GM18517 (cell line): ENCODE measurements around the gene FAM168A.

ENCODE experiments used
- ATAC-seq: cut with Tn5 transposase; IDR thresholded peaks from one replicate; pipeline ENCODE4 v1.9.1; 2021; ENCODE audit warnings: mild to moderate bottlenecking, moderate library complexity; ENCODE audit not compliant: unreplicated experiment

FAM168A gene

GRCh38 chr11:73355109-73355508, 242.8 kb downstream of the FAM168A start:
- no peak for ATAC-seq

DNA sequence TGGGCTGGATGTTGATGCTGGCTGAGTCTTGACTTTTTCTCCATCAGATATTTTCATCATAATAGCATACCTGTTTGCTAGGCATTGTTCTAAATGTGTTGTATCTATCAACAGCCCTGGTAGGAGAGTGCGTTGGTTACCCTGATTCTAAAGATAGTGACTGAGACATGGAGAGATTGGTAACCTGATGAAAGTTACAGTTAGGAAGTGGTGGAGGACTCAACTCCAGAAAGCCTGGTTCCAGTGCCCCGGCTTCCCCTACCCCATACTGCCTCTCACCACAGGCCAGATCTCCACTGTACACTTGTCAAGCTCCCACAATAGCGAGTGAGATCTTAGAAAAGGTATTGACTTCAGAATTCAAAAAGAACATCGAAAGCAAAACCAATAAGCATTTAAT, 244.5 kb downstream of the FAM168A start:
- ATAC-seq: no peak

DNA sequence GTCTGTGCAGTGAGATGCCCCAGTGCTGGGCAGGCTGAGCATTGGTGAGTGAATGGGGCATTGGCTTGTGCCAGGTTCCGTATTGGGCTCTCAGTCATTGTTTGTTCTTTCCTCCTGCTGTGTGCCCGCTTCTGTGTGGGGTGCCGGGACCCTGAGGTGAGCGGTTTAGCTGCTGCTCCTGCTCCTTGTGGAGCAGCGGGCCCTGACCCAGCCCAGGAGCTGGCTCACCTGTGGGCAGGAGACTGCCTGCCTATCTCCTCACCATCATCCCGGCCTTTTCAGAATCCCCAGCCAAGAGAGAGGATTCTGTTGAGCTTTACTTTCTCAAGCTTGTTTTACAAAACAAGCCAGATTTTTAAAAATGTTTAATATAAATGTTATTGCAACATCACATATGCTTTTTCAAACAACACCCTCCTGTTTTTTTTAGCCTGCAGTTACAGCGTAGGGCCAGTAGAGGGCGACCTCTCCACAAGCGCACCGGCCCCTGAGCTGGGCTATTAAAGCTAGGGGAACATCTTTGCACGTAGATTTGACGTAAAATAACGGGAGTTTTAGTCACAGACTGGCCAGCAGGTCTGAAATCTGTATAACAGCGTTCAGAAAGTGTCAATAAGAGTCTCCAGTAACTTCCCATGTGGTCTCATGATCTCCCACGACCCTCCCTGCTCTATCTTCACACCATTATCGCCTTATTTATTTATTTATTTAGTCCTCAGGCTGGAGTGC, 246.8 kb downstream of the FAM168A start:
- ATAC-seq: no peak
